Activated CD4-positive, alpha-beta T cell treated with anti-CD3 and anti-CD28 coated beads for 36 hours (primary cell): ENCODE measurements around the gene OR8K5. TPM values are rescaled to one million over a fixed set of nuclear protein-coding genes. Genes with fewer than 3 reads are reported as not detected.

Experiments
- ATAC-seq: fragments of 200-7000 bp; cut with Tn5 transposase; one replicate; pipeline ENCODE4 v1.10.0; 2021; ENCODE audit warnings: mild to moderate bottlenecking, moderate library complexity
- CTCF ChIA-PET: fragments of 350-600 bp; sonication (Branson Sonifier 250); formaldehyde crosslinking; loops from one replicate; lab custom pipeline; 2021; ENCODE audit warnings: antibody characterized with exemption; lab: Charles Lee
- POLR2A ChIA-PET: fragments of 350-600 bp; sonication (Branson Sonifier 250); formaldehyde crosslinking; loops from one replicate; lab custom pipeline; 2021; ENCODE audit warnings: antibody characterized with exemption, inconsistent platforms; lab: Charles Lee
- DNase-seq: peaks from one replicate; pipeline ENCODE4 v3.0.0-alpha.2; 2020
- H3K27ac Mint-ChIP-seq: one replicate; pipeline ENCODE4 v1.8.0; 2021; ENCODE audit warnings: mixed read lengths
- H3K27me3 Mint-ChIP-seq: one replicate; pipeline ENCODE4 v1.8.0; 2021; ENCODE audit warnings: mixed read lengths
- H3K36me3 Mint-ChIP-seq: one replicate; pipeline ENCODE4 v1.8.0; 2021; ENCODE audit warnings: low read depth, mixed read lengths
- H3K4me1 Mint-ChIP-seq: one replicate; pipeline ENCODE4 v1.8.0; 2021; ENCODE audit warnings: mixed read lengths
- H3K4me3 Mint-ChIP-seq: one replicate; pipeline ENCODE4 v1.8.0; 2021; ENCODE audit warnings: mild to moderate bottlenecking, moderate library complexity, mixed read lengths
- H3K9me3 Mint-ChIP-seq: one replicate; pipeline ENCODE4 v1.8.0; 2021; ENCODE audit warnings: low read depth, mixed read lengths
- intact Hi-C, 2 experiments: fragments of 100-400 bp; cut with DNase I in 1 of 2; cut with micrococcal nuclease in 1 of 2; formaldehyde crosslinking; loops; one replicate each; pipeline versions ENCODE4 v1.14.2 to v1.15.1; 2022 to 2024; cut with DNase I, micrococcal nuclease
- total RNA-seq, 2 experiments: library from RNA; stranded (reverse); gene quantifications; one replicate each; pipeline ENCODE4 v1.2.3, GENCODE V29; 2021

OR8K5 gene
- total RNA-seq, 2 experiments from 2014 or later = not detected

- Mint-ChIP-seq H3K4me1 (no peaks in the 10 kb centered on the region), H3K4me3 (no peak within 1 kb of the TSS), H3K27me3 (no peaks in the 10 kb centered on the region), H3K27ac (no peak within 1 kb of the TSS), H3K36me3 (no peaks in the 10 kb centered on the region), H3K9me3 (peaks cover 14% of the 10 kb centered on the region)
- no peak for ATAC-seq
- CTCF ChIA-PET = no interaction called here
- no peak for DNase-seq
- intact Hi-C loops = no loop called here
- POLR2A ChIA-PET = no interaction called here
Measured at GRCh38 chr11:56140151-56140661, 19.9 kb downstream of the OR8K5 start, which contains the start of gene OR8J3. TSS of gene OR8J3 (minus strand) at chr11:56140201. CDS start at chr11:56137718, 2,483 bp downstream.

GRCh38 chr11:56122073-56122472 lies 38.0 kb downstream of the OR8K5 start, which contains the start of gene OR8H3:
TSS of gene OR8H3 (plus strand) at chr11:56122373. CDS start at chr11:56122373, 0 bp downstream.
- H3K27me3 Mint-ChIP-seq = no peaks in the 10 kb centered on the region
- peaks cover 12% of the 10 kb centered on the region for H3K9me3 Mint-ChIP-seq
- intact Hi-C loops = loop anchor here in 1 of 2 experiments (10.0 kb wide), 1 partner anchor 53 kb away; the partner anchor contains the start of gene OR5J2
- no peaks in the 10 kb centered on the region for H3K4me1 Mint-ChIP-seq
- H3K27ac Mint-ChIP-seq = no peak within 1 kb of the TSS
- DNase-seq (no peak), ATAC-seq (no peak)
- CTCF ChIA-PET = no interaction called here
- H3K36me3 Mint-ChIP-seq = no peaks in the 10 kb centered on the region
- H3K4me3 Mint-ChIP-seq = no peak within 1 kb of the TSS
- POLR2A ChIA-PET = no interaction called here

Other genes with a start within 250 kb of the OR8K5 start
- not detected for gene OR5W2, start 245.7 kb downstream of the OR8K5 start, total RNA-seq
- not detected for gene OR5I1, start 223.9 kb downstream of the OR8K5 start, total RNA-seq
- gene OR10AG1, start 190.4 kb downstream of the OR8K5 start, total RNA-seq = not detected
- not detected for gene OR5F1, start 165.7 kb downstream of the OR8K5 start, total RNA-seq
- gene OR5AS1, start 132.7 kb downstream of the OR8K5 start, total RNA-seq = not detected
- not detected for gene OR8I2, start 67.0 kb downstream of the OR8K5 start, total RNA-seq
- not detected for gene OR8H2, start 56.6 kb downstream of the OR8K5 start, total RNA-seq
- not detected for gene OR8H3, start 37.9 kb downstream of the OR8K5 start, total RNA-seq
- gene OR8J3, start 20.1 kb downstream of the OR8K5 start, total RNA-seq = not detected
- not detected for gene OR5J2, start 16.3 kb upstream of the OR8K5 start, total RNA-seq
- not detected for gene OR5T2, start 73.9 kb upstream of the OR8K5 start, total RNA-seq
- gene OR5T3, start 91.9 kb upstream of the OR8K5 start, total RNA-seq = not detected
- not detected for gene OR5T1, start 113.8 kb upstream of the OR8K5 start, total RNA-seq
- gene OR8H1, start 131.9 kb upstream of the OR8K5 start, total RNA-seq = not detected
- not detected for gene OR8K3, start 154.8 kb upstream of the OR8K5 start, total RNA-seq
- gene OR8K1, start 185.7 kb upstream of the OR8K5 start, total RNA-seq = not detected
- not detected for gene OR8J1, start 194.0 kb upstream of the OR8K5 start, total RNA-seq
- not detected for gene OR8U1, start 215.3 kb upstream of the OR8K5 start, total RNA-seq